ENCODE results near the gene RASSF4.

DNA sequence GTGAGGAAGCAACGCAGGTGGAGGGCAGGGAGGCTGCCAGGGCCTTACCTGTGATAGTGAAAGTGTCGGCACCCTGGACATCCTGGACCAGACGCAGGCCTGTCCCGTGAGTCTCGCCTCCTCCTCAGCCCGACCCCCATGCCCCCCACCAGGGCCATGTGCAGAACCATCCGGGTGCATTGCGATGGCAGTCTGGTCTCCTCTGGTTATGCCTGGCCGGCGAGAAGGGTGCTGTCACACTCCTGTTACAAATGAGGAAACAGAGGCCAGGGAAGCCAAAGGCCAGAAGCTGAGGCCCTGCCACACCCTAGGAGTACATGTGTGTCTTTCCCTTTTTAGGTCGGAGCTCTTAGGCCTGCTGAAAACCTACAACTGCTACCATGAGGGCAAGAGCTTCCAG lies 11.8 kb downstream of the RASSF4 start:
- TF ChIP-seq, protein P1, sequence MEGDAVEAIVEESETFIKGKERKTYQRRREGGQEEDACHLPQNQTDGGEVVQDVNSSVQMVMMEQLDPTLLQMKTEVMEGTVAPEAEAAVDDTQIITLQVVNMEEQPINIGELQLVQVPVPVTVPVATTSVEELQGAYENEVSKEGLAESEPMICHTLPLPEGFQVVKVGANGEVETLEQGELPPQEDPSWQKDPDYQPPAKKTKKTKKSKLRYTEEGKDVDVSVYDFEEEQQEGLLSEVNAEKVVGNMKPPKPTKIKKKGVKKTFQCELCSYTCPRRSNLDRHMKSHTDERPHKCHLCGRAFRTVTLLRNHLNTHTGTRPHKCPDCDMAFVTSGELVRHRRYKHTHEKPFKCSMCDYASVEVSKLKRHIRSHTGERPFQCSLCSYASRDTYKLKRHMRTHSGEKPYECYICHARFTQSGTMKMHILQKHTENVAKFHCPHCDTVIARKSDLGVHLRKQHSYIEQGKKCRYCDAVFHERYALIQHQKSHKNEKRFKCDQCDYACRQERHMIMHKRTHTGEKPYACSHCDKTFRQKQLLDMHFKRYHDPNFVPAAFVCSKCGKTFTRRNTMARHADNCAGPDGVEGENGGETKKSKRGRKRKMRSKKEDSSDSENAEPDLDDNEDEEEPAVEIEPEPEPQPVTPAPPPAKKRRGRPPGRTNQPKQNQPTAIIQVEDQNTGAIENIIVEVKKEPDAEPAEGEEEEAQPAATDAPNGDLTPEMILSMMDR (IDR thresholded peaks at IDR 0.05; ENCODE audit: low read depth, low read length): no peak
- TF ChIP-seq EZH2phosphoT487 (IDR thresholded peaks at IDR 0.05; ENCODE audit: low read depth): no peak

Measured in OCI-LY3 (cell line).